ENCODE measurements around the gene EHD2.

Gene EHD2

DNA sequence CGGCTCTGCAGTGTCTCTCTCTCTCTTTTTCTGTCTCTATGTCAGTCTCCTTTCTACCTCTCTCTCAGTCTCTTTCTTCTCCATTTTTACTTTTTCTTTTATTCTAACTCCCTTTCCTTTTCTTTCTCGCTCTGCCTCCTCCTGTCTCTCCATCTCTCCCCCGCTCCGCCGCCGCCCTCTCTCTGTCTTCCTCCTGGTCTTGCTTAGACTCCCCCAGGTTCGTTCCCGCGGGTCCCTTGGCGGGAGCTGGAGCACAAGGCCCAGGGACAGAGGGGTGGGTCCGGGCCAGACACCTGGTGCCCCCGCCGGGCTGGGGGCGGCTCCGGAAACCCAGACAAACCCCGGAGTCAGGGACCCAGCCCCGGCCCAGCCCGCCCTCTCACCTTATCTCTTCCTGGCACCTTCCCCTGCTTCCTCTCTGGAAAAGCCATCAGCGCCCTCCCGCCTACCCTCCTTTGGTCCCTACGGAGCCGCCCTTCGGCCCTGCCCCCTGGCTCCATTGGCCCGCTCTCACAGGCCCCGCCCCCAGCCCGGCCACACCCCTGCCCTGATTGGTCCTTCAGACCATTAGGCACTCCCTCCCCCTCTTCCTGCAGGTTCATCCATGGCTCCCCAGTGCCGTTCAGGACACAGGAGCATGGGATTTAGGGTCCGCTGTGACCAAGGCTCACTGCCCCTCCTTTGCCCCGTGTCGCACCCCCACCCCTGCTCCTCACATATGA lies 16.7 kb downstream of the EHD2 start:
- H3K4me1 ChIP-seq (ENCODE audit: low read length), result no peaks in the 10 kb centered on the region
- H3K27ac ChIP-seq (ENCODE audit: low read length), result no peak overlapping the region
- H3K9ac ChIP-seq (ENCODE audit: low read length), result no peak overlapping the region
- H2AFZ ChIP-seq (ENCODE audit: low read length), result no peak overlapping the region
- H3K9me2 ChIP-seq (replicated peaks; ENCODE audit: insufficient read depth, low read length), result no peaks in the 10 kb centered on the region
- H3K4me2 ChIP-seq (ENCODE audit: low read depth, low read length), result no peak overlapping the region
- TF ChIP-seq EZH2phosphoT487 (IDR thresholded peaks at IDR 0.05; ENCODE audit: low read length) (no peak), EZH2 (optimal IDR thresholded peaks at IDR 0.05; ENCODE audit: low read depth, low read length) (no peak)
- TF ChIP-seq, protein P1, sequence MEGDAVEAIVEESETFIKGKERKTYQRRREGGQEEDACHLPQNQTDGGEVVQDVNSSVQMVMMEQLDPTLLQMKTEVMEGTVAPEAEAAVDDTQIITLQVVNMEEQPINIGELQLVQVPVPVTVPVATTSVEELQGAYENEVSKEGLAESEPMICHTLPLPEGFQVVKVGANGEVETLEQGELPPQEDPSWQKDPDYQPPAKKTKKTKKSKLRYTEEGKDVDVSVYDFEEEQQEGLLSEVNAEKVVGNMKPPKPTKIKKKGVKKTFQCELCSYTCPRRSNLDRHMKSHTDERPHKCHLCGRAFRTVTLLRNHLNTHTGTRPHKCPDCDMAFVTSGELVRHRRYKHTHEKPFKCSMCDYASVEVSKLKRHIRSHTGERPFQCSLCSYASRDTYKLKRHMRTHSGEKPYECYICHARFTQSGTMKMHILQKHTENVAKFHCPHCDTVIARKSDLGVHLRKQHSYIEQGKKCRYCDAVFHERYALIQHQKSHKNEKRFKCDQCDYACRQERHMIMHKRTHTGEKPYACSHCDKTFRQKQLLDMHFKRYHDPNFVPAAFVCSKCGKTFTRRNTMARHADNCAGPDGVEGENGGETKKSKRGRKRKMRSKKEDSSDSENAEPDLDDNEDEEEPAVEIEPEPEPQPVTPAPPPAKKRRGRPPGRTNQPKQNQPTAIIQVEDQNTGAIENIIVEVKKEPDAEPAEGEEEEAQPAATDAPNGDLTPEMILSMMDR (IDR thresholded peaks at IDR 0.05; ENCODE audit: low read length), result no peak
- no peak for DNase-seq
- no peaks in the 10 kb centered on the region for H3K9me3 ChIP-seq (replicated peaks; ENCODE audit: insufficient read depth, low read length)
- H3K27me3 ChIP-seq (replicated peaks; ENCODE audit: insufficient read depth, low read length), result peaks cover 87% of the 10 kb centered on the region
- no peaks in the 10 kb centered on the region for H3F3A ChIP-seq (ENCODE audit: insufficient read depth, low read length)
- no peaks in the 10 kb centered on the region for H4K20me1 ChIP-seq (ENCODE audit: insufficient read depth, low read length)
- H3K36me3 ChIP-seq (replicated peaks; ENCODE audit: insufficient read depth, low read length), result no peaks in the 10 kb centered on the region
- H3K79me2 ChIP-seq (ENCODE audit: low read length), result no peaks in the 10 kb centered on the region
- H3K4me3 ChIP-seq (ENCODE audit: low read length), result no peak overlapping the region

DNA sequence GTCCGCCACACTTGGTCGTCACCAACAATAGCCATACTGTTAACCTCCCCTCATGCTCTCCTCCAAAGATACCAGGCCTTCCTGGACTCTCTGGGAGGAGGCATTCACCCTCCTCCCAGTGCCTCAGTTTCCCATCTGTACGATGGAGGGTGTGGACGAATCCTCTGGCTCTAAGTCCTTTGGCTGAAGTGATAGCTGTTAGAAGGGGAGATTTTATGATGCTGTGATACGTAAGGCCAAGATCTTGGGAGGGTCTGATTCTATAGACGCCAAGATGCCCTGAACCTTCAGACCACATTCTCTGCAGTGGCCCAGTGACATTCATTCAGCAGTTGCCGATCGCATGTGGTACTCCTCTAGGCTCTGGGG lies 17.3 kb downstream of the EHD2 start:
- H3K4me3 ChIP-seq (ENCODE audit: low read length), result no peak overlapping the region
- H3K27me3 ChIP-seq (replicated peaks; ENCODE audit: insufficient read depth, low read length), result peaks cover 87% of the 10 kb centered on the region
- TF ChIP-seq EZH2phosphoT487 (IDR thresholded peaks at IDR 0.05; ENCODE audit: low read length) (no peak), EZH2 (optimal IDR thresholded peaks at IDR 0.05; ENCODE audit: low read depth, low read length) (no peak)
- TF ChIP-seq, protein P1 (IDR thresholded peaks at IDR 0.05; ENCODE audit: low read length), result no peak

DNA sequence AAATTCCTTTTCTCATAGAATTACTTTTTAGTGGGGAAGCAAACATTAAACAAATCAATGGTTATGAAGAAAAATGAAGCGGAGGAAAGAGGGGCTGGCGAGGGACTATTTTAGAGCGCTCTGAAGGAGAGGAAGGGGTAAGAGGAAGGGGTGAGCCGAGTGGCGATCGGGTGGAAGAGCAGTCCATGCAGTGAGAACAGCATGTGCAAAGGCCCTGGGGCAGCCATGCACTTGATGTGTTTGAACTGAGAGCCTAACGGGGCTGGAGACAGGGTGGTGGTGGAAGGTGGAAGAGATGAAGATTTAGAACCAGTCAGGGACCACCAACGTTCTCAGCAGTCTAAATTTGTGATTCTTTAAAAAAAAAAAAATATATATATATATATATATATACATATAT lies 17.7 kb downstream of the EHD2 start:
- no peaks in the 10 kb centered on the region for H3K36me3 ChIP-seq (replicated peaks; ENCODE audit: insufficient read depth, low read length)
- peaks cover 85% of the 10 kb centered on the region for H3K27me3 ChIP-seq (replicated peaks; ENCODE audit: insufficient read depth, low read length)
- H4K20me1 ChIP-seq (ENCODE audit: insufficient read depth, low read length), result no peaks in the 10 kb centered on the region
- no peaks in the 10 kb centered on the region for H3F3A ChIP-seq (ENCODE audit: insufficient read depth, low read length)
- H3K4me1 ChIP-seq (ENCODE audit: low read length), result no peaks in the 10 kb centered on the region
- no peak overlapping the region for H2AFZ ChIP-seq (ENCODE audit: low read length)
- no peaks in the 10 kb centered on the region for H3K79me2 ChIP-seq (ENCODE audit: low read length)
- no peaks in the 10 kb centered on the region for H3K9me2 ChIP-seq (replicated peaks; ENCODE audit: insufficient read depth, low read length)
- H3K27ac ChIP-seq (ENCODE audit: low read length), result no peak overlapping the region
- H3K9me3 ChIP-seq (replicated peaks; ENCODE audit: insufficient read depth, low read length), result no peaks in the 10 kb centered on the region
- no peak overlapping the region for H3K4me3 ChIP-seq (ENCODE audit: low read length)
- TF ChIP-seq EZH2phosphoT487 (IDR thresholded peaks at IDR 0.05; ENCODE audit: low read length) (no peak), EZH2 (optimal IDR thresholded peaks at IDR 0.05; ENCODE audit: low read depth, low read length) (no peak)
- TF ChIP-seq, protein P1 (IDR thresholded peaks at IDR 0.05; ENCODE audit: low read length), result no peak
- no peak overlapping the region for H3K4me2 ChIP-seq (ENCODE audit: low read depth, low read length)
- H3K9ac ChIP-seq (ENCODE audit: low read length), result no peak overlapping the region
- DNase-seq, result no peak

More for the DNA sequence above, 17.3 kb downstream of the EHD2 start:
- Histone ChIP-seq H3K4me1 (ENCODE audit: low read length) (no peaks in the 10 kb centered on the region), H3K36me3 (replicated peaks; ENCODE audit: insufficient read depth, low read length) (no peaks in the 10 kb centered on the region), H3K4me2 (ENCODE audit: low read depth, low read length) (no peak overlapping the region), H3K9ac (ENCODE audit: low read length) (no peak overlapping the region), H3K9me3 (replicated peaks; ENCODE audit: insufficient read depth, low read length) (no peaks in the 10 kb centered on the region), H3F3A (ENCODE audit: insufficient read depth, low read length) (no peaks in the 10 kb centered on the region), H3K27ac (ENCODE audit: low read length) (no peak overlapping the region), H3K79me2 (ENCODE audit: low read length) (no peaks in the 10 kb centered on the region), H2AFZ (ENCODE audit: low read length) (no peak overlapping the region), H4K20me1 (ENCODE audit: insufficient read depth, low read length) (no peaks in the 10 kb centered on the region), H3K9me2 (replicated peaks; ENCODE audit: insufficient read depth, low read length) (no peaks in the 10 kb centered on the region)
- DNase-seq, result no peak

Measured in MM.1S (cell line).